GM23248 (cell line): ENCODE measurements around the gene GPATCH8.

Experiments used
- EZH2 ChIP-seq: fragments of 200-600 bp; sonication (generic); IDR thresholded peaks from 2 replicates; pipeline ENCODE4 v1.6.1; 2018; ENCODE audit warnings: antibody characterized with exemption, mild to moderate bottlenecking; ENCODE audit not compliant: insufficient read depth, poor library complexity, severe bottlenecking
- EZH2phosphoT487 ChIP-seq: fragments of 200-600 bp; sonication (generic); IDR thresholded peaks from 2 replicates; pipeline ENCODE4 v1.6.1; 2018; ENCODE audit warnings: antibody characterized with exemption, moderate library complexity, mild to moderate bottlenecking, low read depth; ENCODE audit not compliant: insufficient read depth

DNA sequence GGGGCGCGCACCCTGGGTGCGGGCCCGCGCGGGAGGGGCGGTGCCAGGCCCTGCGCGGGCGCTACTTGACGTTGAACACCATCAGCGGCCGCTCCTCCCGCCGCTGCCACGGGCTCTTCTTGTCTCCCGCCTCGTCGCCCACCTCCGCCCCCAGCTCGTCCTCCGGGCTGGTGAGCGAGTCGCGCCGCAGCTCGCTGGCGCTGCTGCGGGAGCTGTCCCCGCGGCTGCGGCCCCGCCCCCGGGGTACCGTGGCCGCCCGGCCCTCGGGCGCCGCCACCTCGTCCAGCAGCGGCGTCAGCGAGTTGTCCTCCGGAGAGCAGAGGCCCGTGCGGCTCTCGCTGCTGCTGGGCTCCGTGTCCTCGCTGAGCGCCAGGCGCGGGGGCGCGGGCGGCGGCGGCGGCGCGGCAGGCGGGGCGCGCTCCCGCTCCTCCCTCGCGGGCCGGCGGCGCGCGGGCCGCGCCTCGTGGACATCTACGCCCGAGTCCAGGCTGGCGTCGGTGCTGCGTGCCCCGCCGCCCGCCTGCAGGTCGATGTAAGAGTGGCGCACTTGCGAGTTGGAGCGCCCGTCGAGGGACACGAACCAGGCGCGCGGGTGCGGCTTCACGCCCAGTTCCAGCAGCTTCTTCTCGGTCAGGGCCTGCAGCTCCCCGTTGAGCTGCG lies 149.4 kb downstream of the GPATCH8 start:
- TF ChIP-seq EZH2, result no peak
- no peak for TF ChIP-seq EZH2phosphoT487
